GM12873 (cell line): ENCODE measurements around the gene TGFBI.

ENCODE experiments used
- CTCF ChIP-seq: IDR thresholded peaks from 2 replicates; pipeline ENCODE4 v1.5.1; 2012; ENCODE audit warnings: low read depth, mild to moderate bottlenecking, moderate library complexity, low read length, control low read depth; ENCODE audit not compliant: insufficient read depth; ENCODE audit errors: missing control alignments

TGFBI gene

DNA sequence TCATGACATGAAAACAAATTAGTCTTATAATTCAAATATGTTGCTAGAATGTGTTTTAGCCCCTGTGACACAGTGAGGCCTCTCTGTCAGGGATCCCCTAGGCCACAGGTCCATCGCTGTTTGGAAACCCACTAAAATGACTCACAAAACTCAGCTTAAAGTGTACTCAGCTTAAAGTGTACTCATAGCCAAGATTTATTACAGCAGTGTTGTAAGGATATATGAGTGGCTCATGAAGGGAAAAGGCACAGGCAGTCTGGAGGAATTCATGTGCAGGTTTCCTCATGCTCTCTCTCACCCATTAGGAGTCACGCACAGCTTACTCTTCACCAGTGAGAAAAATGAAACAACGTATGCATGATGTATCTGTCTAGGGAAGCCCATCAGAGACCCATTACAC, 24.4 kb upstream of the TGFBI start:
- TF ChIP-seq CTCF = no peak

- no peak for TF ChIP-seq CTCF
Observed at GRCh38 chr5:136005476-136005875, 23.3 kb upstream of the TGFBI start.

DNA sequence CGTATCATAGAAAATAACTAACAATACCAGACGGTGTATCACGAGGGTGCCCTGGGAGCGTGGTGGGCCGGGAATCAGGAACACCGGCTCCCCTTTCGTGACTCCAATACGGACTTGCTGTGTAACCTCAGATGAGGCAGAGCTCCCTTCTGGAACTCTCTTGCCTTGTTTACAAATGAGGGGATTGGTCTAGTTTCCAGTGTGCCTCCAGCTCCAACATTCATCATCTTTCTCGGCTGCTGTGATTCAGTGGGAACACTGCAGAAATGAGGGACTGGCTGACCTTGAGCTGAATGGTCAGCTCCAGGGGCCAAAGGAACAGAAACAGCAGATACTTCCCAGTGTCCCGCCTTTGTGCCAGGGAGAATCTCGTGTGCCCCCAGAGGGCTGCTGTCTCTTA, 22.6 kb upstream of the TGFBI start:
- TF ChIP-seq CTCF = no peak

GRCh38 chr5:136006761-136007251, 22.0 kb upstream of the TGFBI start:
- TF ChIP-seq CTCF = no peak

DNA sequence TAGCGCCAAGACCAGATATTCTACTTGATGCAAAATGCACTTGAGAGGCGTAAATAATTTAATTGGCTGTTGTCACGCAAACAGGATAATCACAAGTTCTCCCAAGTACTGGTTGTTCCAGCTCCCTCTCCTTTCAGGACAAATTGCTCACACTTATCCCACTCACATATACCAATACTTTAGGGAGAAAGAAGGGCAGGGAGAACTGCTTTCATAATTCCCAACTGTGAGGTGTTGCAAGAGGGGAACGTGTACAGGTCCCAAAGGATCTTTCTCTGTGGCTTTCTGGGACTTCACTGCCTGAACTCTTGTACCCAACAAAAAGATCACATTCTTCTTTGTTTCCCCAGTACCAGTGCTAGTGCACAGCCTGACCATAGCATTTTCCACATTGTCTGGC, 21.5 kb upstream of the TGFBI start:
- TF ChIP-seq CTCF = no peak

DNA sequence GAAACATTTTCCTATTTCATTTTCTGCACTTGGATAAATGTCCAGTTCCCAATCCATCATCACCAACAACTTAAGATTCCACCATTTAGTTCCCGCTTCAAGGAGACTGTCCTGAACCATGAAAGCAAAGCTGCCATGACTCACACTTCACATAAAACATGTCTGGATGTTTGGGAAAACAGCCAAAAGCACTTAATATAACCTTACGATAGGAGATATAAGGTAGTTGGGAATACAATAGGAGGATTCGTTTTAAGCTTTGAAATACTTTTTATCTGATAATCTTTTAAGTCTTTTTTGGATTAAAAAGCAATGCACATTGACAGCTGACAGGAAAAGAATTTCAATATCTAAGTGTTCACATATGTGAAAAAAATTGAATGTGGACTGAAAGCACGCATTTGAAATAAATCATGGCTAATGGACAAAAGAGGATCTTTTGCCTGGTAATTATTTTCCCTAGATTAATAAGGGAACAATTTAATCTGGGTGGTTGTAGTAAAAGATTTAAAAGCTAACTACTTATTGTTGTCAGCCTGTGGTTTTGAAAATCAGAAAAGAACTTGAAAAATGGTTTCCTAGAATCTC, 17.3 kb upstream of the TGFBI start:
- TF ChIP-seq CTCF = no peak

DNA sequence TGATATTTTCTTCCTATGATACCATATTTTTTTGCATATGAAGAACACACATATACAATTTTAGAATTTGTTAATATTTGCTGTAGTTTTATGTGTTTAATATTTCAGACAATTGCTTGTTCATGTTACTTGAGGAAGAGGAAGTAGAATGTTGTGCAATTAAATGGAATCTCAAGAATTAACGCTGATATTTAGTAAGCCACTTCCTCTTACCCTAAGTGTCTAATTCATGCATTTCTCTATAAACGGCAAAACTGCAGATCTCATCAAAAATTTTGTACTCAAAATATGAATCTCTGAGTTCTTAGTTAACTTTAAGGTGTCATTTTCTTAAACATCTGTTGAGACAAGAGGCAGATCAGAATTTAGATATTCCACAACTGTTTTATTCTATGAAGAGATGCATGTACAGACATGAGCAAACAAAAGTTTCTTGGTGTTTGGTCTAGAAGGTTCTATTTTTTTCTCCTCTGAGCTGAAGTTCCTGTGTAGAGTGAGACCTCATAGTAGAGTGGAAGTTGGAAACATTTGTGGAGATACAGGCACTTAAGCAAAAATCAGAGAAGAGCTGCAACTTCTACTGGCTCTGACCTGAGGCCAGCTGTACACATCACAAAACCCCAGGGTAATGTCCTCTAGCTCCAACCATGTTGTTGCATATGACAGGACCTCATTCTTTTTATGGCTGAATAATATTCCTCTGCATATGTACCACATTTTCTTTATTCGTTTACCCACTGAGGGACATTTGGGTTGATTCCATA, 16.6 kb upstream of the TGFBI start:
- no peak for TF ChIP-seq CTCF
